Immature natural killer cell (primary cell): ENCODE measurements around the gene UBE2H. TPM values are rescaled to one million over a fixed set of nuclear protein-coding genes. Genes with fewer than 3 reads are reported as not detected.
A peak's percentile ranks its signal among the peaks of the same experiment; 100 is the strongest.

Experiments used
- DNase-seq, 3 donors: peaks; one replicate each; pipeline ENCODE4 v3.0.0; 2022; ENCODE audit warnings: mixed read lengths in 1 of 3
- H3K27ac Mint-ChIP-seq, 6 donors: one replicate each; pipeline ENCODE4 v1.8.0; 2020; ENCODE audit warnings: mixed read lengths in 6 of 6, mild to moderate bottlenecking in 5 of 6, inconsistent platforms in 4 of 6, moderate library complexity in 3 of 6
- H3K27me3 Mint-ChIP-seq, 3 donors: one replicate each; pipeline ENCODE4 v1.8.0; 2020 to 2021; ENCODE audit warnings: low read depth in 3 of 3, mild to moderate bottlenecking in 3 of 3, mixed read lengths in 3 of 3, moderate library complexity in 3 of 3, inconsistent platforms in 1 of 3
- H3K36me3 Mint-ChIP-seq, 3 donors: one replicate each; pipeline ENCODE4 v1.8.0; 2020; ENCODE audit warnings: mixed read lengths in 3 of 3, inconsistent platforms in 2 of 3, mild to moderate bottlenecking in 2 of 3
- H3K4me1 Mint-ChIP-seq, 2 donors: one replicate each; pipeline ENCODE4 v1.8.0; 2020; ENCODE audit warnings: inconsistent platforms in 2 of 2, mild to moderate bottlenecking in 2 of 2, mixed read lengths in 2 of 2, moderate library complexity in 1 of 2
- H3K4me3 Mint-ChIP-seq, 5 donors: one replicate each; pipeline ENCODE4 v1.8.0; 2020; ENCODE audit warnings: mild to moderate bottlenecking in 5 of 5, mixed read lengths in 5 of 5, inconsistent platforms in 3 of 5, moderate library complexity in 3 of 5
- H3K9me3 Mint-ChIP-seq, 6 donors: one replicate each; pipeline ENCODE4 v1.8.0; 2020; ENCODE audit warnings: mild to moderate bottlenecking in 6 of 6, mixed read lengths in 6 of 6, inconsistent platforms in 4 of 6, moderate library complexity in 3 of 6
- polyA plus RNA-seq, 3 donors: library from polyadenylated mRNA; unstranded; fragments of 300-500 nt; fragmentation: Illumina TruSeq; gene quantifications; one replicate each; pipeline ENCODE4 v1.2.3, GENCODE V29; 2021

UBE2H gene
- polyA plus RNA-seq, 3 donors from 2014 or later: 28.1 to 71.9 (median 32.2) TPM

DNA sequence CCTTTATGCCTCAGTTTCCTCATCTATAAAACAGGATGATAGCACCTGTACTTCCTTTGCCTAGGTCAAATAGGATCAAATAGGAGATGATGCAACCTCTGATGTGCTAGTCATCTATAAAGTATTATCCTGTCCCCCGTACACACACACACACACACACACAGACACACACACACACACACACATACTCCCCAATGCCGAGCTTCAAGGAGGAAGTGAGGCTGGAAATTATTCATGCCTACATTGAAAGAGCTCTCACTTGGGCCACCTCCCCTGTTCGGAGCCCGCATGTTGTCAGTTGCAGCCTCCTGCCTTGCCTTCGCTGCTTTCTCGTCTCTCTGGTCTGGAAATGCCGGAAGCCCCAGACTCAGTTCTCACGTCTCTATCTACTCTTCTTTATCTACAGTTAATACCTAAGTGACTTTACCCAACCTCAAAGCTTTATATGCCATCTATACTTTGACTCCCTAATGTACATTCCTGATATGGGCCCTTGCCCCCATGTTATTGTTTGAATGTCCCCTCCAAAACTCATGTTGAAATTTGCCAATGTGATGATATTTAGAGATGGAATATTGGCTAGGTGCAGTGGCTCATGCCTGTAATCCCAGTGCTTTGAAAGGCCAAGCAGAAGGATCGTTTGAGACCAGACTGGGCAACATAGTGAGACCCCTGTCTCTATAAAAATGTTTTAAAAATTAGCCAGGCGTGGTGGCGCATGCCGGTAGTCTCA, 6.9 kb upstream of the UBE2H start:
- no peaks in the 10 kb centered on the region for H3K9me3 Mint-ChIP-seq
- no peaks in the 10 kb centered on the region for H3K36me3 Mint-ChIP-seq
- no peak for DNase-seq
- H3K4me3 Mint-ChIP-seq: no peak overlapping the region
- no peak overlapping the region for H3K27ac Mint-ChIP-seq
- no peaks in the 10 kb centered on the region for H3K4me1 Mint-ChIP-seq
- H3K27me3 Mint-ChIP-seq: peaks cover 3 to 5% (median 5%) of the 10 kb centered on the region in 3 donors

DNA sequence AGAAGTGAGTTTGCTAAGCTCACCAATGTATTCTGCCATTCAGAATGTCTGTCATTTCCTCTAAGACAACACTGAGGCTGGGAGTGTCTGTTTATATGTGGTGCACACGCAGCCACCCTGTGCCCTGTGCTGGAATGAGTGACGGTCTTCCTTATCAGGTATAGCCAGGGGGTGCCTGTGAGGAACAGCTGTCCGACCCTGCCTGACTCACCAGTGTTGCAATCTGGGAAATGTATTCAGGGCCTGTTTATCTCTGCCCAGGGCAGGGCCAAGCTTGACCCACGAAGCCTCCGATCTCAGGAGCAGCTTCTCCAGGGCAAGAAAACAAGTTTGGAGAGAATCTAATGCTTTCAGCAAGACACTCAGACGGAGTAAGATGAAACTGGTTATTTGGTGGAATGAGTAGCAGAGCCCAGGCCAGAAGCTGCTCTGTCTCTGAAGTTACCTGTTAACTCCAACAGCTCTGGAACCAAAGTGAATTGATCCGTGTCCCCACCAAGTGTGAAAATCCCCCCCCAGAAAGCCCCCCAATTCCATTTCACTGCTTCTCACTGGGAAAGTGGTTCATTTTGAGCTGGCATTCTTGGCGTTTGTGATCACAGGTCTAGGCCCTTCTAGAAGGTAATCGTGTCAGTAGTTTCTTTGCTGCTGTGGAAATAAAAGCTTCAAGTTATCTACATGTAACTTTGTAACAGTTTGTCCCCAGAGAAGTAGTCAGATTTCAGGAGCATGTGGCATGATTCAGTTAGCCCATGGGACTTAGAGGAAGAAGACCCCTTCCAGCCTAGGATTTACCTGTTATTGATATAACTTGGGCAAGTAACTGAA, 6.1 kb upstream of the UBE2H start:
- Mint-ChIP-seq H3K36me3 (no peaks in the 10 kb centered on the region), H3K27me3 (peaks cover 3 to 5% (median 5%) of the 10 kb centered on the region in 3 donors), H3K27ac (no peak overlapping the region), H3K4me3 (no peak overlapping the region), H3K9me3 (no peaks in the 10 kb centered on the region), H3K4me1 (no peaks in the 10 kb centered on the region)
- DNase-seq: no peak

DNA sequence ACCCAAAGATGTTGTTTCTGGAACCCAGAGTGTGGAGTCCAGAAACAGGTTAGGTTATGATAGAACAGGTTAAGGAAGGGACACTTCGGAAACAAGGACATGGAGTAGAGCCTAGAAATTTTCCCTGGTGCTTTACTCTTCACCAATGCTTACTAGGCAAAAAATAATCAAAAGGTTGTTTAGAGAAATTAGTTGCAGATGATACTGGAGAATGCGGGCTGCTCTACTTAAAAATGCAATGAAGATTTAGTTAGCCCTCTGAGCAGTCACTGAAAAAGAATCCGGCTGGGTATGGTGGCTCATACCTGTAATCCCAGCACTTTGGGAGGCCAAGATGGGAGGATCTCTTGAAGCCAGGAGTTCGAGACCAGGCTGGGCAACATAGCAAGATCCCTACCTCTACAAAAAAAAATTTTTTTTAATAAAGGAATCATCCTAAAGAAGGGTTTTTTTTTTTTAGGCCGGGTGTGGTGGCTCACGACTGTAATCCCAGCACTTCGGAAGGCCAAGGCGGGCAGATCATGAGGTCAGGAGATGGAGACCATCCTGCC, 3.3 kb upstream of the UBE2H start:
- H3K27ac Mint-ChIP-seq: no peak overlapping the region
- peaks cover 0 to 4% (median 0%) of the 10 kb centered on the region in 3 donors for H3K36me3 Mint-ChIP-seq
- peaks cover 6 to 8% of the 10 kb centered on the region in 2 donors for H3K4me1 Mint-ChIP-seq
- no peak for DNase-seq
- H3K27me3 Mint-ChIP-seq: peaks cover 14 to 21% (median 21%) of the 10 kb centered on the region in 3 donors
- no peaks in the 10 kb centered on the region for H3K9me3 Mint-ChIP-seq
- no peak overlapping the region for H3K4me3 Mint-ChIP-seq

DNA sequence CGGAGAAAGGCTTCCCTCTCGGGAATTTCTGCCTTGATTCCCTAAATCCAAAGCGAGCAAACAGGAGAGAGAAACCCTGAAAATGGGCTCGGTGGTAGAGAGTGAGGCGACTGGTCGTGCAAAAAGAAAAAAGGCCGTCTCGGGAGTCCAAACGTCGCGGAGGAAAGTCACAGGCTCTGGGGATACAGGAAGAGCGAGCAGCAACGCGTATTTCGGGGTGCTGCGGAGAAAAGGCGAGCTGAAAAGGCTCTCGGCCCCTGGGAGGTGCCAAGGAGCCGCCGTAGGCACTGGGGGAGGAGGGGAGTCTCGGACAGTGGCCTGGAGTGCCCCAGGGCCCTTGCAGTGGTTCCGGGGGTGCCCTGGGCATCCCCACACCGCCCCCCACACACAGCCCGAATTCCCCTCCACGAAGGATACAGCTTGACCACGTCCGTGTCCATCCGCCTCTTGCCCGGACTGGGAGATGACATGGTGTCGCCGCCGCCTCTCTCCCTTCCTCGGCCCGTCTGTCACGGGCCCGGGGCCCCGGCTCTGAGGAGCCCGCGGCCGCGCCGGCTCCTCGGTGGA, 591 bp downstream of the UBE2H start:
- Mint-ChIP-seq H3K4me1 (peaks cover 11 to 14% of the 10 kb centered on the region in 2 donors), H3K9me3 (no peaks in the 10 kb centered on the region), H3K27me3 (peaks cover 14 to 19% (median 16%) of the 10 kb centered on the region in 3 donors), H3K4me3 (no peak overlapping the region), H3K36me3 (peaks cover 0 to 4% (median 0%) of the 10 kb centered on the region in 3 donors), H3K27ac (peak overlapping the region in 1 of 6 donors; percentile 96)
- DNase-seq: peak in 1 of 3 donors; percentile 54

DNA sequence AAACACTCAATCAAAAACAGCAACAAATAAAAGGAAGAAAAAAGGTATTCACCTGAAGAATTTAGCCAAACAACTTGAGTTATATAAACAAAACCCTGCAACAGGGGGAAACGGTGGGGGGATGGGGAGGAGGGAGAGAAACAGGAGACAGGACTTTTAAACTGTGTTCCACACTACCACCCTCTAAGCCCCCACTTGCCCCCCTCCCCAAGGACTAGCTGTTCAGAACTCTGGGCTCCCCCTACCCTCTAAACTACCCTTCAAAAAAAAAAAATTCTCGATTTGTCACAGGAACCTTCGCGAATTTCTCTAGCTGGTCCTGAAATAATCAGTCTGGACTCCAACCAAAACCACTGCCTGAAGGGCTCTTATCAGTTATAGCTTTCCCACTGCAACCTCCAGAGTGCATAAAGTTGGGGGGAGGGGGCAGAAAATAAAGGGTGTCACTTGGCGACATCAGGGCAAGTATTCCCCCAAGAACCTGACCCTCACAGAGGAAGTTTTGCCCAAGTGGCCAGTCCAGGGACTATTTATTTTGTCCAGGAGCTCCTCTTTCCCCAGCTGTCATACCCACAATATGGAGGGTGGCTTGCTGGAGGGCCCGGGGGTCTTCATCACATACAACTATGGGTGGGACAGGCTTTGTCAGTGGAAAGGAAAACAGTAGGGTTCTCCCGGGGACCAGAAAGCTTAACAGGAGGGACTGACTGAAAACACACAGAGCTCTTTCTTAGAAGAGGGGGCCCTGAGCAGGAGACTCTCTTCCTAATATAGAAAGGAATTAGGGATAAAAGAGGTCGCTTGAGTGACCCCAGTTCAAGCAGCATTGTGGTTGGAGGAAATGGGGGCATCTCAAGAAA, 1.3 kb downstream of the UBE2H start:
- Mint-ChIP-seq H3K9me3 (no peaks in the 10 kb centered on the region), H3K27ac (peak overlapping the region in 1 of 6 donors; percentile 96), H3K27me3 (peaks cover 12 to 18% (median 16%) of the 10 kb centered on the region in 3 donors), H3K4me3 (no peak overlapping the region), H3K4me1 (peaks cover 14 to 21% of the 10 kb centered on the region in 2 donors), H3K36me3 (peaks cover 0 to 4% (median 2%) of the 10 kb centered on the region in 3 donors)
- DNase-seq: peak in 2 of 3 donors; percentile 9 to 14

DNA sequence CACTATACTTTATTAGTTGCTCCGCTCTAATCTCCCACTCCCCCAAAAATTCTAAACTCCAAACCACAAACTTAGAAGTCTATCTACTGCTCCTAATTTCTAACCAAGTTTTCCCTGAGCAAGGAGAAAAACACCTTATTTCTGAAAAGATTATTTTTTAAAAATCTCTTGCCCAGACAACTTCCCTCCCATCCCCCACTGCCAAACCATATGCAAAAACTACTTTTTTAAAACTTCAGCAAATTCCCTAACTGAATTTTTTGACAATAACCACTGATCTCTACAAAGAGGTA, 1.9 kb downstream of the UBE2H start:
- Mint-ChIP-seq H3K27me3 (peaks cover 12 to 18% (median 16%) of the 10 kb centered on the region in 3 donors), H3K9me3 (no peaks in the 10 kb centered on the region), H3K36me3 (peaks cover 0 to 4% (median 4%) of the 10 kb centered on the region in 3 donors), H3K4me3 (no peak overlapping the region), H3K27ac (no peak overlapping the region), H3K4me1 (peaks cover 14 to 25% of the 10 kb centered on the region in 2 donors)
- no peak for DNase-seq

DNA sequence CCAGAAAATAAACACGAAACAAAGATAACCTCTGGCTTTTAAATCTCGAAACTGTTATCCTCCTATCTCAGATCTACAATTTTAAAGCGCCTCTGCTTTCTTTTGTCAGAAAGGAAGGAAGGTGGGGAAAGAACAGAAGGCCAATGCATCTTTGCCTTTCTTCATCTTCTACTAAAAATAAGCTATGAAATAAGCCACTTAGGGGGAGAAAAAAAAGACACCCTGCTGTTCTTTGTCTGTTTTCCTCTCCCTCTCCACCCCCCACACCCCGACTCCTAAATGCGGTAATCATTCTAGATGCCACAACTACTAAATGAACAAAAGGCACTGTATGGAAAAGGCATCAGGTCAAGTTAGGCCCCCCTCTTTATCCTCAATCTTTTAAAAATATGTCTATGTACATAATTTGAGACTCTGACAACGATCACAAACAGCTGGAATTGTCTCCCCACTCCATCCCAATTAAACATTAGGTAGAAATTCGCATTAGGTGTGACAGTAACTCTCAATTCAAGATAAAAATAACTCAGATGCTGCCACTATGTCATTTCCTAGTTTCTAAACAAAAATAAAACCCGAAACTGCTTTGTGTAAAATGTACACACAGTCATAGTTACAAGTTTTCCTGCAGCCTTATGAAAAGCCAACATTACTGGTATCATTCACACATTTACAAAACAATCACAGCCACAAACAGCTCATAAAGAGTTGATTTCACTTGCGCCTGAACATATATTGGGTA, 2.4 kb downstream of the UBE2H start:
- H3K27me3 Mint-ChIP-seq: peaks cover 12 to 18% (median 16%) of the 10 kb centered on the region in 3 donors
- H3K27ac Mint-ChIP-seq: no peak overlapping the region
- DNase-seq: peak; percentile 22 to 39 (median 33)

DNA sequence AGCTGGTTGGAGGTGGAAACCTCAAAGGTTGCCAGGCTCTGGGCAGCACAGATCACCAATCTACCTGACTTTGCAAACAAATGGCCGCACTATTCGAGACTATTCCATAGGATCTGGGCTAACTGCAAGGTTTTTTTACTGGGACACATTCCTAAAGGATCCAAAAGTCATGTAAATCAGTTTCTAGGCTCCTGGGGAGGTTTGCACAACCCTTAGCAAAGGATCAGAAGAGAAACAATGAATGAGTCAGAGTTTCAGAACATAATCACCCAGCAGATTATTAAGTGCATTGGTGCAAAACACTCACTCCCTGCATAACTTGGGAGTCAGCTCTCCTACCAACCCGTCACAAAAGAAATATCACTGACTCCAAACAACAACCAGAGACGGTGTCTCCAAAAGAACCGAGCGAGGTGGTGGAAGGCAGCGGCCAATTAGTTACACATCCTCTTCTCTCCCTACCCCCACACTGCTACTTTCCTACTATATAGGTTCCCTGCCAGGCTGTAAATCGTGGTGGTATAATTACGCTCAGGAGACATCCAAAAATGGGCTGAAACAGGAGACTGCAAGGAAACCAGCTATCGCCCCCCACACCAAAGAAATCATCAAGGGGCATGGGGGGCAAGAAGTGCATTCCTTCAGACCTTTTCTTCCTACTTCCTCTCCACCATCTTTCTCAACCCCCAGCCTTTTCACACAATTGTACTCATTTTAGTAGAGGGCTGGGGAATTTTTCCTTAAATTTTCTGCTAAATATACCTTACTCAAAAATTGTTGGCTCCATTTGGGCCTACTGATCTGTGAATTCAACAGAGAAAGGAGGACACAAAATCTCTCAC, 3.2 kb downstream of the UBE2H start:
- no peak for DNase-seq
- Mint-ChIP-seq H3K4me3 (no peak overlapping the region), H3K27ac (no peak overlapping the region), H3K9me3 (no peaks in the 10 kb centered on the region), H3K27me3 (peaks cover 12 to 18% (median 16%) of the 10 kb centered on the region in 3 donors), H3K4me1 (peaks cover 21 to 35% of the 10 kb centered on the region in 2 donors), H3K36me3 (peaks cover 4 to 12% (median 8%) of the 10 kb centered on the region in 3 donors)

More for the DNA sequence above, 2.4 kb downstream of the UBE2H start:
- Mint-ChIP-seq H3K9me3 (no peaks in the 10 kb centered on the region), H3K4me1 (peaks cover 14 to 26% of the 10 kb centered on the region in 2 donors), H3K4me3 (no peak overlapping the region), H3K36me3 (peaks cover under 1 to 4% (median 4%) of the 10 kb centered on the region in 3 donors)

DNA sequence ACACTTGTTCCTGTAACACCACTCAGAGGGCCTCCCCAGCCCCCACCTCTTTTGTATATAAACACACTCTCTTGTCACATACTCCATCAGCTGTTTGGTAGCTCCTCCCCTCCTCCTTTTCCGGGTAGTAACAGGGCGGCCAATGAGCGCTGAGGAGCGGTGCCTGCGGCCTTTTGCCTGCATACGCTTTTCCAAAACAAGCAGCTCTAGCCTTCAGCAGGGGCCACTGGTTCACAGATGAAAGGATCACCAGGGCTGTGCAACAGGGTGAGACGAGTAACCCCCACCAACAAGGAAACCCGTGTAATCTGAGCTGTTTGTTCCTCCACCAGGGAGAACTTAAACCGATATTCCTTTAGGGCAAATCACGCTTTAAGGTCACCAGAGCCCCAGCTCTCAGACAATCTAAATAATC, 3.9 kb downstream of the UBE2H start:
- no peak overlapping the region for H3K4me3 Mint-ChIP-seq
- no peak overlapping the region for H3K27ac Mint-ChIP-seq
- DNase-seq: peak; percentile 80 to 82 (median 81)
- peaks cover 22 to 39% of the 10 kb centered on the region in 2 donors for H3K4me1 Mint-ChIP-seq
- H3K27me3 Mint-ChIP-seq: peaks cover 12 to 18% (median 16%) of the 10 kb centered on the region in 3 donors
- peaks cover 4 to 12% (median 9%) of the 10 kb centered on the region in 3 donors for H3K36me3 Mint-ChIP-seq
- no peaks in the 10 kb centered on the region for H3K9me3 Mint-ChIP-seq

DNA sequence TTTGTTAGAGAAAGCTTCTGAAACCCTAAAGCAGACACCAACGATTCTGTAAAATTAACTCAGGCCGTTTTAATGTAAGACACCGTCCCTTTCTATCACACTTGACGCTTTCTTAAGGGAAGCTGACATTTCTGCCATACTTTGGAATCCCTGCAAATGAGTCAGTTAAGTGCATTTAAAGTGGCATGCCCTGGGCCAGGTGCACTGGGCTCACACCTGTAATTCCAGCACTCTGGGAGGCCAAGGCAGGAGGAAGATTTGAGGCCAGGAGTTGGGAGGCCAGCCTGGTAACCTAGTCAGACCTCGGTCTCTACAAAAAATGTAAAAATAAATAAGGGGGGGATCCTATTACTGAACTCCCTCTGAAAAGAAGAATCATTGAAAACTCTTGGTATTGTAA, 4.4 kb downstream of the UBE2H start:
- H3K27ac Mint-ChIP-seq: no peak overlapping the region
- peaks cover 22 to 39% of the 10 kb centered on the region in 2 donors for H3K4me1 Mint-ChIP-seq
- DNase-seq: no peak
- H3K4me3 Mint-ChIP-seq: peak overlapping the region in 2 of 5 donors; percentile 12 to 40
- peaks cover 4 to 12% (median 9%) of the 10 kb centered on the region in 3 donors for H3K36me3 Mint-ChIP-seq
- H3K9me3 Mint-ChIP-seq: no peaks in the 10 kb centered on the region
- H3K27me3 Mint-ChIP-seq: peaks cover 12 to 18% (median 16%) of the 10 kb centered on the region in 3 donors

DNA sequence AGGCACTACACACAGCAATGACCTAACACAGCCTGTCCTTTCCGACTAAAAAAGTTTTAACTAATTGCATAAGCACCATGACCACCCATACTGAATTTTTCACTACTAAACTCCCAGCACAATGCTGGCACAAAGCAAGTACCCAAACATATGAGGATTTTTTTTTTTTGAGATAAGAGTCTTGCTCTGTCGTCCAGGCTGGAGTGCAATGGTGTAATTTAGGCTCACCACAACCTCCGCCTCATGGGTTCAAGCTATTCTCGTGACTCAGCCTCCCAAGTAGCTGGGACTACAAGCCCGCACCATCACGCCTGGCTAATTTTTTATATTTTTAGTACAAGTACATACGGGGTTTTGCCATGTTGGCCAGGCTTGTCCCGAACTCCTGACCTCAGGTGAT, 5.1 kb downstream of the UBE2H start:
- Mint-ChIP-seq H3K4me1 (peaks cover 17 to 34% of the 10 kb centered on the region in 2 donors), H3K27ac (peak overlapping the region in 3 of 6 donors; percentile 53 to 62 (median 55)), H3K9me3 (no peaks in the 10 kb centered on the region), H3K36me3 (peaks cover 2 to 12% (median 9%) of the 10 kb centered on the region in 3 donors), H3K4me3 (peak overlapping the region in 2 of 5 donors; percentile 25 to 29), H3K27me3 (peaks cover 6 to 12% (median 10%) of the 10 kb centered on the region in 3 donors)
- DNase-seq: no peak
